ENCODE data around the gene ITIH2. TPM values are rescaled to one million over a fixed set of nuclear protein-coding genes. Genes with fewer than 3 reads are reported as not detected.
A peak's percentile ranks its signal among the peaks of the same experiment; 100 is the strongest.

ITIH2 gene
- polyA plus RNA-seq, 3 donors: not detected

GRCh38 chr10:7794251-7795026 lies 91.3 kb downstream of the ITIH2 start:
- Histone ChIP-seq H3K4me2 (replicated peaks; ENCODE audit: extremely low read depth, low read length, poor library complexity, severe bottlenecking) (no peak overlapping the region), H3K9ac (ENCODE audit: insufficient read depth, low read length, poor library complexity, severe bottlenecking) (no peak overlapping the region), H3K4me1 (ENCODE audit: control insufficient read depth in 1 of 2, insufficient read depth in 2 of 2, low read length in 2 of 2) (peaks cover 1 to 7% of the 10 kb centered on the region in 2 donors), H3K9me3 (replicated peaks in 1 of 2; ENCODE audit: control insufficient read depth in 1 of 2, insufficient read depth in 1 of 2, low read length in 2 of 2) (no peaks in the 10 kb centered on the region), H3K79me2 (ENCODE audit: insufficient read depth, low read length) (peaks cover 75% of the 10 kb centered on the region), H4K20me1 (ENCODE audit: insufficient read depth, low read length) (peaks cover 85% of the 10 kb centered on the region), H3K36me3 (replicated peaks in 1 of 2; ENCODE audit: control insufficient read depth in 1 of 2, insufficient read depth in 2 of 2, low read length in 2 of 2) (peaks cover 34 to 56% of the 10 kb centered on the region in 2 donors), H3K27ac (ENCODE audit: low read depth in 1 of 2, low read length in 2 of 2) (no peak overlapping the region), H2AFZ (ENCODE audit: insufficient read depth, low read depth, low read length, poor library complexity, severe bottlenecking) (no peak overlapping the region), H3K4me3 (replicated peaks in 1 of 3; ENCODE audit: low read depth in 2 of 3, low read length in 3 of 3) (no peak overlapping the region), H3K27me3 (ENCODE audit: control insufficient read depth in 2 of 2, insufficient read depth in 2 of 2, low read length in 2 of 2) (no peaks in the 10 kb centered on the region)
- H3K4me3 Mint-ChIP-seq: no peak overlapping the region
- WGBS (ENCODE audit: insufficient coverage): no CpG with 5 or more reads among the region's 4 CpGs
- intact Hi-C loops (cut with micrococcal nuclease): no loop called here
- H3K27me3 Mint-ChIP-seq (ENCODE audit: low read depth in 3 of 3): no peaks in the 10 kb centered on the region
- no peak for TF ChIP-seq CTCF (IDR thresholded peaks at IDR 0.05)
- peaks cover 34 to 70% of the 10 kb centered on the region in 2 donors for H3K36me3 Mint-ChIP-seq
- DNase-seq: no peak
- peaks cover 0 to 2% (median 0%) of the 10 kb centered on the region in 7 donors for H3K9me3 Mint-ChIP-seq
- peaks cover 25% of the 10 kb centered on the region for H3K4me1 Mint-ChIP-seq
- H3K27ac Mint-ChIP-seq: peak overlapping the region in 2 of 7 donors; percentile 40 to 42

GRCh38 chr10:7795605-7796004 lies 92.5 kb downstream of the ITIH2 start:
- peaks cover 43 to 67% of the 10 kb centered on the region in 2 donors for H3K36me3 ChIP-seq (replicated peaks in 1 of 2; ENCODE audit: control insufficient read depth in 1 of 2, insufficient read depth in 2 of 2, low read length in 2 of 2)
- H3K27ac Mint-ChIP-seq: peak overlapping the region in 1 of 7 donors; percentile 27

More at GRCh38 chr10:7795605-7796004, 92.5 kb downstream of the ITIH2 start:
- no peak for TF ChIP-seq CTCF (IDR thresholded peaks at IDR 0.05)
- Mint-ChIP-seq H3K27me3 (ENCODE audit: low read depth in 3 of 3) (no peaks in the 10 kb centered on the region), H3K9me3 (peaks cover 0 to 2% (median 0%) of the 10 kb centered on the region in 7 donors), H3K4me1 (peaks cover 19% of the 10 kb centered on the region), H3K4me3 (no peak overlapping the region), H3K36me3 (peaks cover 42 to 78% of the 10 kb centered on the region in 2 donors)
- H3K9me3 ChIP-seq (replicated peaks in 1 of 2; ENCODE audit: control insufficient read depth in 1 of 2, insufficient read depth in 1 of 2, low read length in 2 of 2): no peaks in the 10 kb centered on the region
- H3K79me2 ChIP-seq (ENCODE audit: insufficient read depth, low read length): peaks cover 64% of the 10 kb centered on the region
- no peak for DNase-seq
- H3K4me2 ChIP-seq (replicated peaks; ENCODE audit: extremely low read depth, low read length, poor library complexity, severe bottlenecking): no peak overlapping the region
- H4K20me1 ChIP-seq (ENCODE audit: insufficient read depth, low read length): peaks cover 75% of the 10 kb centered on the region
- H3K4me1 ChIP-seq (ENCODE audit: control insufficient read depth in 1 of 2, insufficient read depth in 2 of 2, low read length in 2 of 2): no peaks in the 10 kb centered on the region
- H3K27ac ChIP-seq (ENCODE audit: low read depth in 1 of 2, low read length in 2 of 2): no peak overlapping the region
- H2AFZ ChIP-seq (ENCODE audit: insufficient read depth, low read depth, low read length, poor library complexity, severe bottlenecking): no peak overlapping the region
- no peaks in the 10 kb centered on the region for H3K27me3 ChIP-seq (ENCODE audit: control insufficient read depth in 2 of 2, insufficient read depth in 2 of 2, low read length in 2 of 2)
- WGBS (ENCODE audit: insufficient coverage): 92% methylated on average over 2 of the region's 4 CpGs
- no peak overlapping the region for H3K4me3 ChIP-seq (replicated peaks in 1 of 3; ENCODE audit: low read depth in 2 of 3, low read length in 3 of 3)
- intact Hi-C loops (cut with micrococcal nuclease): no loop called here
- H3K9ac ChIP-seq (ENCODE audit: insufficient read depth, low read length, poor library complexity, severe bottlenecking): no peak overlapping the region

Measured in CD14-positive monocyte (primary cell).